ENCODE data around the gene NUP214.
A peak's percentile ranks its signal among the peaks of the same experiment; 100 is the strongest.
"Not testable (repeated sequence)": the region's sequence is repeated elsewhere in the genome, so short reads cannot be mapped to it uniquely, and the experiment has no call there.

The NUP214 gene

DNA sequence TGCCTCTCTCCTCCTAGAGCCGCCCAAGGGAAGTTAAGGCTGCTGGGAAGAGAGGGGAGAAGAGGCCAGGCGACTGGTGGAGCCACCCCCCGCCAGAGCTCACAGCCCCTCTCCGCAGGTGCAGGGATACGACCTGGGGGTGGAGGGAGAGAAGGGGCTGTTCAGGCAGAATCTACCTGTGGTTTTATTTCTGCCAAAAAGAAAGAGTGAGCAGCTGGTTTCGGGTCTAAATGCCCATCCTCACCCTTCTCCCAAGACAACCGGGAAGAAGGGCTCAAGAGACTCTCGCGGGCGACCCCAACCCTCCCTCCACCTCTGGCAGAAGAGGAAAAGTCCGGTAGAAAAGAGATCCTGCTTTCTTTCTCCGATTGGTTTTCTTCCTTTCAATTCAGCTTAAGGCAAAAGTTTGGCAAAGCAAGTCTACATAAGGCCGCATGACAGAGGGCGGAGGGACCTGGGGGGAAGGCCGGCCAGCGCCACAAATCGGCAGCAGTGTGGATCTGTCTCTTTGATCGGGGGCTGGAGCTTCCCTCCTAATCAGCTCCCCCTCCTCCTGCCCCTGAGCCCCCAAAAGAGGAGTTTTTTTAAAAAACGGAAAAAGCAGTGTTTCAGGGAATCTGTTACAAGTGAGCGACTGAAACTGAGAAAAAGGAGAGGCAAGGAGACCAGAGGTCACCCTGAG, 134.7 kb downstream of the NUP214 start:
- DNase-seq (ENCODE audit: low spot score): no peak

DNA sequence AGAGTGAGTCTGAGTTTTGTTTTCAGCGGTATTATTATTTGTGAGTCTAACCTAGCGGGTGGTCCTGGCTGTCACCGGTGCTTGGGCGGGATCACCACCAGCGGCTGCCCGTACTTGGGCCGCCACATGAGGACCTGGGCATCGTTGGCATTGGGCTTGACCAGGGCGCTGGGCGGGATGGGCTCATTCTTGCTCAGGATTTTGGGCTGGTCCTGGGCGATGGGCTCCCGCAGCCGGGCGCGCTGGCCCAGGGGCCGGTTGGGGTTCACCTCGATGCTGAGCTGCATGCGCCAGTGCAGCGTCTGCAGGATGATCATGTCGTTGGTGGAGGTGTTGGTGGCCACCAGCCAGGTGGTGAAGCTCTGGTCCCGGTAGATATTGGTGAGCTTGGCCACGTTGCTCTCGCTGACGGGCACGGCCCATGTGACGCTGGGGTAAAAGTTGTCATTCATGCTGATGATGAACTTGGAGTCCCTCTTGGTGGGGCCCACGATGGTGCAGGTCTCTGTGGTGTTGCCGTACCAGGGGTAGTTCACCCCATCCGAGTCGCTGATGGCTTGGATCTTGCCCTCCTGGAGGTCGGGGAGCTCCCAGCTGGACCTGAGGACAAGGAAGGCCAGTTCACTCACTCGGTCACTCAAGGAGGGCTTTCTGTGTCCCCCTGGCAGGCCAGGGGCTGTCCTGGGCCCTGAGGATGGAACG, 135.5 kb downstream of the NUP214 start:
- DNase-seq (ENCODE audit: low spot score): no peak

DNA sequence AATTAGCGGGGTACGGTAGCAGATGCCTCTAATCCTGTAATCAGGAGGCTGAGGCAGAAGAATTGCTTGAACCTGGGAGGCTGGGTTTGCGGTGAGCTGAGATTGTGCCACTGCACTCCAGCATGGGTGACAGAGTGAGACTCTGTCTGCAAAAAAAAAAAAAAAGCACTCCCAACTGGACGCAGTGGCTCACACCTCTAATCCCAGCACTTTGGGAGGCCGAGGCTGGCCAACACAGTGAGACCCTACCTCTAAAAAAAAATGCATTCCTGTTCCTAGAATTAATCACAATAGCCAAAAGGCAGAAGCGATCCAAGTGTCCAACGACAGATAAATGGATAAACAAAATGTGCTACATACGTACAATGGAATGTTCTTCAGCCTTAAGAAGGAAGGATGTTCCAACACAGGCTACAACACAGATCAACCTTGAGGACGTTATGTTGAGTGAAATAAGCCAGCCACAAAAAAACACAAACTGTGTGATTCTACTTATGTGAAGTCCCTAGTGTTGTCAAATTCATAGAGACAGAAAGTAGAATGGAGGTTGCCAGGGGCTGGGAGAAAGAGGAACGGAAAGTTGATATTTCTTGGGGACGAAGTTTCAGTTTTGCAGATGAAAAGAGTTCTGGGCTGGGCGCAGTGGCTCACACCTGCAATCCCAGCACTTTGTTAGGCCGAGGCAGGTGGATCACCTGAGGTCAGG, 137.1 kb downstream of the NUP214 start:
- no peak for DNase-seq (ENCODE audit: low spot score)

DNA sequence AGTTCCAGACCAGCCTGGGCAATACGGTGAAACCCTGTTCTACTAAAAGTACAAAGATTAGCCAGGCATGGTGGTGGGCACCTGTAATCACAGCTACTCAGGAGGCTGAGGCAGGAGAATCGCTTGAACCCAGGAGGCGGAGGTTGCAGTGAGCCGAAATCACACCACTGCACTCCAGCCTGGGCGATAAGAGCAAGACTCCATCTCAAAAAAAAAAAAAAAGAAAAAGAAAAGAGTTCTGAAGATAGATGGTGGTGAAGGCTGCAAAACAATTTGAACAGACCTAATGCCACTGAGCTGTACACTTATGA, 137.6 kb downstream of the NUP214 start:
- DNase-seq (ENCODE audit: low spot score): not testable (repeated sequence)

DNA sequence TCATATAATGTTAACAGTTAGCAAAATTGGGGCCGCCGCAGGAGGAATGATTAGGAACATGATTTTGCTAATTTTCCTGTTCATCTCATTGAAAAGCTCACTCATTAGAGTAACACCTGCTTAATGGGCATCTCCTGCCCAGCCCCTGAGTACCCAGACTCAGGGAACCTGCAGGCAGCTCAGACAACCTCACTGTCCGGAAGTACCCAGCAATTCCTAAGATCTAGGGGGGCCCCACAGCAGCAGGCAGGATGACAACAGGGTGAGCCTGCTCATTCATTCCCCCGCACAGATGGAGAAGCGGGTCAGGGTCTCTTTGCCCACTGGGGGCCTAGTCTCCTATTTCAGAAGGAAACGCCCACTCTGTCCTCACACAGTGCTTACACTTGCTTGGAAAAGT, 138.3 kb downstream of the NUP214 start:
- DNase-seq (ENCODE audit: low spot score): no peak

DNA sequence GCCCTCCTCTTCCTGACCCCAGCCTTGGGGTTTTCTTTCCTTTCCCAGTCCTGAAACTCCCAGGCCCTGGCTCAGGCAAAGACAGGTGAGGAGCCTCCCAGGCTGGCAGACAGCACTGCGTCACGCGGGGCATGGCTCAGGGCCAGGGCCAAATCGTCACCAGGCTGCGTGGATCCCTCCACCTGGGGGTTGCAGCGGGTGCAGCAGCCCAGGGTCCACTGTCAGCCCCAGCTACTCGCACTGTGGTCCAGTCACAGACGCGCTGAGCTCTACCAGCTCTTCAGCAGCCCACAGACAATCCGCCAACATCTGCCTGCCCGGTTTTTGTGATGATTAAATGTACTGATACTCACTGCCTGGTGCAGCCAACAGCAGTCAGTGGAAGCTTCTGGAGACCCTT, 138.8 kb downstream of the NUP214 start:
- no peak for DNase-seq (ENCODE audit: low spot score)

DNA sequence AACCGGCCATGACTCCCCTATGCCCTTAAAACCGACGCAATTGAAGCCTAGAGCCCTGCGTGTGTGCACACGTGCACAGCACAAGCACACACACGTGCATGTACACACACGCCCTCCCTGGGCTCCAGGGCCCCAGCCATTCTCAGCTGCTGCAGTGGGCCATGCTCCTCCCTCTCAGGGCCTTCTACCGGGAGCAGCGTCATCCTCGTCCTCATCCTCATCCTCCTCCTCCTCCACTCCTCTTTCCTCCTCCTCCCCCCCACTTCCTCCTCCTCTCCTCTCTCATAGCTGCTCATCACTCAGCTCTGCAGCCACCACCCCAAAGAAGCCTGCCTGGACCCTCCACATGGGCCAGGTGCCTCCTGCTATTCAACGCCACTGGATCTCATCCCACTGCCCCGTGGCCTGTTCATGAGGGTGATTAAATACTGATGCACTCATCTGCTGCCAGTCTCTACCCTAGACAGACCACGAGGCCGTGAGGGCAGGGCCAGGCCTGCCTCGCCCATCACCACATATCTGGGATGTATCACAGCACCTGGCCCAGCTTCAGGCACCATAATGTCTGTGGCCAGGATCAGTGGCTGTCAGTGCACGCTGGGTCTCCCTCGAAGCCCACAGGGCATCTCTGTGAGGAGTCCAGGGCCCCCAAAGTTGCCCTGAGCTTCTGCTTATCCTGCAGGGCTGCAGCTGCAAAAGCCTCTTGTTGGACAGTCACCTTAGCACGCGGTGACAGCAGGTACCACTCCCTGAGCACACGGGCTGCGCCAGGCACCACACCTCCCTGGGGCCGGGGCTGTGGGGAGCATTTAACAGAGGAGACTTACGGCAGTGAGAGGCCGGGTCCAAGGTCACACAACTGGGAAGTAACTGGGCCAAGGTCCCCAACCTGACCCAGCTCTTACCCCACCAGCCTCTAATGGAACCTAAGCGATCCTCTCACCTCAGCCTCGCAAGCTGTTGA, 141.2 kb downstream of the NUP214 start:
- no peak for DNase-seq (ENCODE audit: low spot score)

DNA sequence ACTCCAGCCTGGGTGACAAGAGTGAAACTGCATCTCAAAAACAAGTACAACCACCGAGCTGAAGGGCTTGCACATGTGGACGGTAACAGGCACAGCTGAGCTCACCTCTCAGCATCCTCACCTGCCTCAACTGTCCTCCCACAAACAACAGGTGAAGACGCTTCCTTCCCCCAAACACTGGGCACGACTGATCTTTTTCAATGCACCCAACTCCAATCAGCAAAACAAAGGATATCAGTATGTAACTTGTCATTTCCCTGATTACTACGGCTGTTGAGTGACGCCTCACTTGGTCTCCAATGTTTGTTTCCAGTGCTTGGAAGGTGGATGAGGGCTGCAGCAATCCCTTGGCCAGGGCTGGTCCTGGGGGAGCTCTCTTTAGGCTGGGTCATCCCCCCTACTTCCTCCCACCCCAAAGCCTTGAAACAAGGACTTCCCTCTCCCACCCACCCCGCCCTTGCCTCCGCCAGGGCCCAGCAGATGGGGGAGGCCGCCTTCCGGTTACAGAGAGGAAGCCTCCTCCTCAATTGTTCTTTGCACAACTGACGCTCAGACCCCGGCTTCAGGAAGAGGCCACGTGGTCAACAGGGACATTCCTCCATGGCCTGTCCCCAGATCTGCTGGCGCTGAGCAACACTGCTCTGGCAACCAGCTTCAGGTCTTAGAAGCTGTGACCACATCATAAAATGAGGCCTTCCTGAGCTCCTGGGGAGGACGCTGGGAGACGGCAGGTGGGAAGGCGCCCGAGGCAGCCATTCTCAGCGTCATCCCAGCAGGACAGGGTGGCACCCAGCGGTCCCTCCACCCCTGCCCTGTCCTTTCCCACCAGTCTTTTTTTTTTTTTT, 145.0 kb downstream of the NUP214 start:
- peak; percentile 52 for DNase-seq (ENCODE audit: low spot score)

DNA sequence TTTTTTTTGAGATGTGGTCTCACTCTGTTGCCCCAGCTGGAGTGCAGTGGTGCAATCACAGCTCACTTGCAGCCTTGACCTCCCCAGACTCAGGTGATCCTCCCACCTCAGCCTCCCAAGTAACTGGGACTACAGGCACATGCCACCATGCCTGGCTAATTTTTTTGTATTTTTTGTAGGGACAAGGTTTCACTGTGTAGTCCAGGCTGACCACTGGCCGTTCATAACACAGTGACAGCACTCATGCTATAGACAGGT, 145.6 kb downstream of the NUP214 start:
- DNase-seq (ENCODE audit: low spot score): not testable (repeated sequence)

DNA sequence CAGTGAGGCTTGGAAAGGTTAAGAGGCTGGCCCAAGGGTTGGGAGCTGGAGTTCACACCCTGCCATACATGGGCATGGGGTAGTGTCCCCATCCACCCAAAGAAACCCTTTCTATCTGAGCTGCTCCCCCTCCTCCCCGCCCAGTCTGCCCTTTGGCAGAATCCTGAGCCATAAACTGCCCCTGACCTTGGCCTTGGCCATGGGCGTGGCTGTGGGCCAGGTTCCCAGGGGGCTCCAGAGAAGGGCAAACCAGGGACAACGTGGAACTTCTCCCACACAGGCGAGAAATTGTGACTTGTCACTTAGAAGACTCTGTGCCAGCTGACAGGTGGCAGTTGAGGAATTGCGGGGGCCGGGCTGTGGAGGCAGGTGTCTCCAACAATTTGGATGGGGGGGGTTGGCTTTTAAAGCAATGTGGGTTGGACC, 146.1 kb downstream of the NUP214 start:
- no peak for DNase-seq (ENCODE audit: low spot score)

DNA sequence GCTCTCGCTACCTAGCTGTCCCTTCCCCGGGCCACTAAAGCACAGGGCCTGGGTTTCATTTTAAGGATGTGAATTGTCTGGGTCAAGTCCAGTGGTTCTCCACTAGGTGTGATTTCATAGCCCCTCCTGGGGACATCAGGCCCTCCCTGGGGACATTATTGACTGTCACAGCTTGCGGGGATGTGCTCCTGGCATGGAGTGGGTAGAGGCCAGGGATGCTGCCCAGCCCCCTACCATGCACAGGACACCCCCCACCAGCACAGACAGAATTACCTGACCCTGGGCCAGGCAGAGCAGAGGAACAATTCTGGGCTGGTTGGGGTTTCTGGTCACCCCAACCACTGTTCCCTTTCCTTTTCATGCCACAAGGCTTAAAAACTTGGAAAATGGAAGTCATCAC, 146.8 kb downstream of the NUP214 start:
- DNase-seq (ENCODE audit: low spot score): no peak

DNA sequence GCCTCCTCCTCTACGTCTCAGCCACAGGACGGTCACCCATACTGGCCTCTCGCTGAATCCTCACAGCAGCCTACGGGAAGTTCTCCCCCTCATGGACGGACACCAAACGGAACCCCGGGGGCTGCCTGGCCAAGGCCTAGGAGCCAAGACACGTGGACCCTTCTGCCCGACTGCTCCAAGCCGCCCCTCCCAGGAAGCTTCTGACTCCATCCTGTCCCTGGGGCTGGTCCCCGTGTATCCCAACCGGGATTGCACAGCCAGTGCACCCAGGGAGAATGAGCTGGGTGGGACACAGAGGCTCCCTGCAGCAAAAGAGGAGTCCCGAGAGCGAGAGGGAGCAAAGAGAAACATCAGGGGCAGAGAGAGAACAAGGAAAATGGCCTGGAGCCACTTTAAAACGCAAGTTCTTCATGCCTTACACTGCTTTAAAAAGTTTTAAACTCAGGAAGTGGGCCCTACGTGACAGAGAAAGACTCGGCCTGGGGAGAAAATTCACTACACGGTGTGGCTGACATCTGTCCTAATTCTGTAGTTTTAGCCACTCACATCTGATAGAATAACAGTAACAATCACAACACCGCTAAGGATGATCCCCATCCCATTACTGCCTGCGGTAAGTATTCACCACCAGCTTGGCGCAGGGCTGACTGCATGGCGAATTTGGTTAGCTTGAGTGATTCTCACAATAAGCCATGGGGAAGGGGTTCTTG, 147.9 kb downstream of the NUP214 start:
- no peak for DNase-seq (ENCODE audit: low spot score)

DNA sequence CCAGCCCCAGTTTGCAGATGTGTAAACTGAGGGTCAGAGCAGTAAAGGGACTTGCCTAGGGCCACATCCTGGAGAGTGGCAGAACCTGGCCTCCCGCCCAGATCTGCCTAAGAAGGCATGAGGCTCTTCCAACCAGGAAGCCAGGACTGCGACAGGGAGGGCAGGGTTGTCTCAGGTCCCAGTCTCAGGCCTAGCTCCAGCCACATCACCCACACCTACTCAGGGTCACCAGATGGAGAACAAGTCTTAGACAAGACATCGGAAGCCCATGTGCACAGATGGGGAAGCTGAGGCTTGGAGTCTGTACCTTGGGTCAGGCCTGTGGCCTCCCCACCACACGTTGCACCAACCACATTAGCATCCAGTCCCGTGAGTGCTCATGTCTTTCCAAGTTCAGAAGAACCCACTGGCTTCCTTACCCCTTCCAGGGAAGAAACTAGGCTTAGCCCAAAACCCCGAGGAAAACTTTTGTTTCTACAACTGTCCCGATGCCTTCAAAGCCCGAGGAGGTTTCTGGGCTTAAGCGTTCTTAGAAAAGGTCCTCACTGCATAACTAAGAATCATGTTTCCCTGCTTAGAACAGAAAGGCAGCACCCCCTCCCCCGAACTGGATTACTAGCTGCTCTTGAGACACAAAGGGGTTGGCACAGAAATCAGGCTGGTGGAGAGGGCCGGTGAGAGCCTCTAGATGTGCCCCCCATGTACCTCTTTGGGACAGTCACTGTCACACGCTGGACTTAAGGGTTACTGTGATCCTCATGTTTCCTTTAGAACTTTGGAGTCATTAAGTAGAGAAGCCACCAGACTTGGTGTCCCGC, 148.7 kb downstream of the NUP214 start:
- peak; percentile 44 for DNase-seq (ENCODE audit: low spot score)

DNA sequence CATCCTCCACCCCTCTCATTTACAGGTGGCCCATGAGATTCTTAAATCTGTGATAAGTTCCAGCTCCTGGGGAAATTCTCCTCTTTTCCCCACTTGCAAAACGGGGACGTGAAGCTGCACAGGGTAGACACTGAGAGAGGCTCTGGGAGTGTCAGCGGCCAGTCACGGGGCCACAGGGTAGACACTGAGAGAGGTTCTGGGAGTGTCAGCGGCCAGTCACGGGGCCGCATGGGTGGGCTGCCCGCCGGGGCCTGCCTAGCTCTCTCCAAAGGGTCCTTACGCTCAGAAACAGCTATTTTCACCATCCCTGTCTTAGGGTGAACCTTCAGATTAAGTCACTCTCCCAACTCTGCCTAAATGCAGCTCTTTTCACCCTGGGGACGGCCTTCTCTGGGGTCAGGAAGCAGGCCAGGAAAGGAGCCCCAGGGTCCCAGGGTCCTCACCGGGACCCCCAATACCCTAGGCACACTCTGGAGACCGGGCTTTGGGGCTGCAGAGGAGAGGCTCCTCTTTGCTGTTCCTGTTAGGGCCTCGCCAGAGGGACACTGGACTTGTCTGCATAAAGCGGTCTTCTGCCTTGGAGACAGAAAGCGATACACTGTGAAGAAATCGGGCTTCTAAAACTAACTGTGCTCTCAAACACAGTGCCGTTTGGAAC, 149.4 kb downstream of the NUP214 start:
- DNase-seq (ENCODE audit: low spot score): no peak

DNA sequence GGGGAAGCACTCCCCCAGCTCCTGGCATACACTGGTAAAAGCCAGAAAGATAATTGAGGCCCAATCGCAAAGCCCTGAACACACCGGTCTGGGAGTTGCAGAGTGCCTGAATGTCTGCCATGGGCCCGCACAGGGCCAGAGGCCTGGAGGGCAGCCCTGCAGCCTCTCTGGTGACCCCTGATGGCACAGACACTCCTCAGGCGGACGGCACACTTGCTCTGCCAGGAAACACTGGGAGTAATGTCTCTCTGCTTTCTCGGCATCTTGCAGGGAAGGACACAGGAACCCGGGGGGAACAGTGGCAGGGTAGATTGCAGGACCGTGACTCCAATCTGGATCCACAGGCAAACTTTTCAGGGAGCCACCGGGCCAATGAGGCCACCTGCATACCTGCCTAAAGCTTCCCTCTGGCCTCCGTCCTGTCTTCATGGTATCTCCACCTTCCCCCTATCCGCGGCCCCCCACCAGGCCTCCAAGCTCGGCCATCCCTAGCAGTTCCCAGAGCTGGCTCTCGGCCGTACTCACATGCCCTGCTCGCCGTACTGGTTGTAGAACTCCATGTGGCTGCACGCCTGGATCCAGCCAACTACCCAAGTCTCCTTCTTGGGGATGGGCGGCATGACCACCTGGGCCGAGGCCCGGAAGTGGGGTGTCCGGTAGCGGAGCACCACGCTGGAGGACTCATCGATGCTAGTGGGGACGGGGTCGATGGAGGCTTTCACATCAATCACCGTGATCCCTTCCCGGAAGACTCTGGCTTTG, 150.1 kb downstream of the NUP214 start:
- DNase-seq (ENCODE audit: low spot score): no peak

DNA sequence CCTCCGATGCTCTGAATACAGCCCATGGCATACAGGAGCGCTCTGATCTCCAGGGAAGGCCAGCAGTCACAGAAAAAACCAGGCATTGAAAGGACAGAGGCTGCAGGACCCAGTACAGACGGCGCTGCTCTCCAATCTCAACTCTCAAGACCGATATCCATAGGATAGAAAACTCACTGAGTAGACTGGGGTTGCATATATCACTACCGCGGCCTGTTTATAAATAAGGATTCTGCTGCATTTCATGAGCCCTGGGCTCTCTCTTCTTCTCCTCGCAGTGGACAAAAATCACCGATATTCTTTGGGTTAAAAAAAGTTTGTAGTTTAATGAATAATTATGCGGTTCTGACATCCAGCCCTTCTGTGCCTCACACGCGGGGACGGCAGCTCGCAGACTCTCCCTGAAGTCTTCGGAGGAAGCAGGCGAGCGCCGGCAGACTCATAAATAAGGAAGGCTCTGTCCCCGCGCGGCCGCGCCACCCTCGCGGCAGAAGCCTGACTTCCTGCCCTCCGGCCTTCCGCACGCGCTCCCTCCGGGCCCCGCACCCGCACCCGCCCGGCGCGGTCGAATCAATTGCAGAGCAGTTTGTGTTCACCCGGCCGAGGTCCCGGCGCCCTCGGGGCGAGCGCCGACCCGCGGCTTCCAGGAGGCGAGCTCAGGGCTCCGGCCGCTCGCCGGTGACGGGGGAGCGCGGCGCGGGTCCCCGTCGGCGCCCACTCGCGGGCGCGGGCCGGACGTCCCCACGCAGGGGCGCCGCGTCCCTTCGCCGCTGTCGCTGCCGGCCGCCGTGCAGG, 150.9 kb downstream of the NUP214 start, which contains the start of gene FAM78A:
FAM78A (minus strand) TSS at position 417 of the 795 bp plus-strand sequence; CDS start at position 86, 331 bp downstream.
- DNase-seq (ENCODE audit: low spot score): no peak

DNA sequence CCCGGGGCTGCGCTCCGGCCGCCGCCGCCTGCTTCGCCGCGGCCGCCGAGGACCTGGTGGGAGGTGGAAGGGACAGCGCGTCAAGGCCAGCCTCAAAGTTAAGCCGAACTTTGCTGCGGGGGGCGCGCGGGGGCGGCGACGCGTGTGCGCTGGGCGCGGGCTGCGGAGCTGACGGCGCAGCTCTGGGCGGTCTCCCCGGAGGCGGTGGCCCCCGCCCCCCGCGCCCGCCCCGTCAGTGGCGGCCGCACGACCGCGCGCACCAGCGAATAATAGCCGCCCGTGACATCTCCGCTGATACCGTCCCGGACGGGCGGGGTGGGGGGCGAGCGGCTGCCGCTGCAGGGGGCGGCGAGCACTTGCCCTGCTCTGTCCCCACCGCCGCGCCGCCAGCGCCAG, 151.5 kb downstream of the NUP214 start:
- DNase-seq (ENCODE audit: low spot score): no peak
